H9 (cell line): ENCODE measurements around the gene GABRD. TPM values are rescaled to one million over a fixed set of nuclear protein-coding genes. Genes with fewer than 3 reads are reported as not detected.

ENCODE experiments used
- DNase-seq: peaks from one replicate; pipeline ENCODE4 v3.0.0-alpha.2; 2017
- H2AFZ ChIP-seq: one replicate; pipeline ENCODE4 v1.6.1; 2013; ENCODE audit warnings: mild to moderate bottlenecking, low read length, control low read depth, moderate library complexity
- H2AK5ac ChIP-seq: 2 replicates; pipeline ENCODE4 v1.6.1; 2013; ENCODE audit warnings: low read length, control low read depth, mixed read lengths; ENCODE audit not compliant: insufficient read length
- H2BK120ac ChIP-seq: one replicate; pipeline ENCODE4 v1.6.1; 2013; ENCODE audit warnings: low read depth, mild to moderate bottlenecking, low read length, control low read depth, inconsistent platforms; ENCODE audit not compliant: poor library complexity, severe bottlenecking
- H2BK12ac ChIP-seq: 2 replicates; pipeline ENCODE4 v1.6.1; 2013; ENCODE audit warnings: low read length, control low read depth, mixed read lengths, low read depth; ENCODE audit not compliant: insufficient read length
- H2BK15ac ChIP-seq: 2 replicates; pipeline ENCODE4 v1.6.1; 2013; ENCODE audit warnings: low read depth, low read length, control low read depth
- H2BK20ac ChIP-seq: one replicate; pipeline ENCODE4 v1.6.1; 2013; ENCODE audit warnings: low read depth, mild to moderate bottlenecking, low read length, control low read depth, inconsistent platforms; ENCODE audit not compliant: poor library complexity, severe bottlenecking
- H2BK5ac ChIP-seq: 2 replicates; pipeline ENCODE4 v1.6.1; 2013; ENCODE audit warnings: low read length, control low read depth, mixed read lengths; ENCODE audit not compliant: insufficient read length
- H3K14ac ChIP-seq: 2 replicates; pipeline ENCODE4 v1.6.1; 2013; ENCODE audit warnings: low read length, control low read depth; ENCODE audit not compliant: insufficient read depth
- H3K18ac ChIP-seq: 2 replicates; pipeline ENCODE4 v1.6.1; 2013; ENCODE audit warnings: low read depth, mild to moderate bottlenecking, mixed read lengths, low read length, control low read depth; ENCODE audit not compliant: insufficient read length
- H3K23ac ChIP-seq: 2 replicates; pipeline ENCODE4 v1.6.1; 2013; ENCODE audit warnings: low read length, control low read depth, mixed read lengths, low read depth; ENCODE audit not compliant: insufficient read length
- H3K23me2 ChIP-seq: 2 replicates; pipeline ENCODE4 v1.6.1; 2013; ENCODE audit warnings: low read depth, mild to moderate bottlenecking, mixed read lengths, low read length, control low read depth; ENCODE audit not compliant: insufficient read length, poor library complexity, severe bottlenecking
- H3K27ac ChIP-seq: 2 replicates; pipeline ENCODE4 v1.5.1; 2013; ENCODE audit warnings: low read length, control low read depth, mixed read lengths, low read depth; ENCODE audit not compliant: insufficient read length
- H3K27me3 ChIP-seq: 2 replicates; pipeline ENCODE4 v1.6.1; 2013; ENCODE audit warnings: low read length, control low read depth, inconsistent platforms; ENCODE audit not compliant: insufficient read depth
- H3K4ac ChIP-seq: 2 replicates; pipeline ENCODE4 v1.6.1; 2013; ENCODE audit warnings: low read depth, mild to moderate bottlenecking, control low read depth, inconsistent platforms, low read length, moderate library complexity
- H3K4me1 ChIP-seq: 2 replicates; pipeline ENCODE4 v1.6.1; 2013; ENCODE audit warnings: low read length, control low read depth, inconsistent platforms; ENCODE audit not compliant: insufficient read depth
- H3K4me2 ChIP-seq: 2 replicates; pipeline ENCODE4 v1.6.1; 2013; ENCODE audit warnings: low read length, control low read depth, mixed read lengths; ENCODE audit not compliant: insufficient read length, insufficient read depth
- H3K56ac ChIP-seq: 2 replicates; pipeline ENCODE4 v1.6.1; 2013; ENCODE audit warnings: low read depth, mild to moderate bottlenecking, mixed read lengths, low read length, control low read depth; ENCODE audit not compliant: insufficient read length
- H3K79me1 ChIP-seq: 2 replicates; pipeline ENCODE4 v1.6.1; 2013; ENCODE audit warnings: low read depth, mild to moderate bottlenecking, moderate library complexity, low read length, control low read depth, inconsistent platforms; ENCODE audit not compliant: insufficient read depth, poor library complexity, severe bottlenecking
- H3K79me2 ChIP-seq: 2 replicates; pipeline ENCODE4 v1.6.1; 2013; ENCODE audit warnings: low read length, control low read depth, inconsistent platforms; ENCODE audit not compliant: insufficient read depth
- H3K9ac ChIP-seq: 2 replicates; pipeline ENCODE4 v1.6.1; 2013; ENCODE audit warnings: low read length, control low read depth, mixed read lengths; ENCODE audit not compliant: insufficient read length; ENCODE audit errors: extremely low read depth
- H3K9me3 ChIP-seq: one replicate; pipeline ENCODE4 v1.6.1; 2013; ENCODE audit warnings: low read depth, low read length, inconsistent platforms; ENCODE audit not compliant: control insufficient read depth
- H3T11ph ChIP-seq: one replicate; pipeline ENCODE4 v1.6.1; 2013; ENCODE audit warnings: mild to moderate bottlenecking, low read length, control low read depth, inconsistent platforms
- H4K20me1 ChIP-seq: one replicate; pipeline ENCODE4 v1.6.1; 2013; ENCODE audit not compliant: control insufficient read depth, insufficient read length, insufficient read depth
- H4K5ac ChIP-seq: 2 replicates; pipeline ENCODE4 v1.6.1; 2013; ENCODE audit warnings: low read depth, mild to moderate bottlenecking, mixed read lengths, low read length, control low read depth; ENCODE audit not compliant: insufficient read length
- H4K8ac ChIP-seq: replicated peaks from 2 replicates; pipeline ENCODE4 v1.6.1; 2013; ENCODE audit warnings: low read length, control low read depth, mixed read lengths, low read depth; ENCODE audit not compliant: insufficient read length
- H4K91ac ChIP-seq: 2 replicates; pipeline ENCODE4 v1.6.1; 2013; ENCODE audit warnings: low read depth, mild to moderate bottlenecking, moderate library complexity, mixed read lengths, low read length, control low read depth; ENCODE audit not compliant: insufficient read length
- H3K27ac Mint-ChIP-seq, 3 experiments: 2 replicates in 2 of 3; 3 replicates in 1 of 3; pipeline ENCODE4 v1.8.0; 2020 to 2021; ENCODE audit warnings: mixed read lengths in 3 of 3, mild to moderate bottlenecking in 1 of 3, moderate library complexity in 1 of 3
- H3K27me3 Mint-ChIP-seq: 2 replicates; pipeline ENCODE4 v1.8.0; 2021; ENCODE audit warnings: low read depth, mild to moderate bottlenecking, moderate library complexity, mixed read lengths
- H3K36me3 Mint-ChIP-seq, 3 experiments: 2 replicates in 2 of 3; 3 replicates in 1 of 3; pipeline ENCODE4 v1.8.0; 2020 to 2021; ENCODE audit warnings: low read depth in 3 of 3, mixed read lengths in 3 of 3; ENCODE audit not compliant: insufficient read depth in 1 of 3
- H3K4me1 Mint-ChIP-seq, 2 experiments: 2 replicates each; pipeline ENCODE4 v1.8.0; 2020; ENCODE audit warnings: mixed read lengths in 2 of 2
- H3K4me3 Mint-ChIP-seq, 2 experiments: 2 replicates in 1 of 2; 3 replicates in 1 of 2; pipeline ENCODE4 v1.8.0; 2020 to 2021; ENCODE audit warnings: mild to moderate bottlenecking in 2 of 2, mixed read lengths in 2 of 2, moderate library complexity in 1 of 2
- H3K9me3 Mint-ChIP-seq, 2 experiments: 2 replicates in 1 of 2; 3 replicates in 1 of 2; pipeline ENCODE4 v1.8.0; 2020; ENCODE audit warnings: mild to moderate bottlenecking in 2 of 2, mixed read lengths in 2 of 2, moderate library complexity in 1 of 2
- WGBS: extraction: QIAGEN DNeasy Blood & Tissue Kit; methylation state at CpG from one replicate; pipeline ENCODE4 v1.1.7; 2013; ENCODE audit warnings: missing lambda C conversion rate, low lambda C conversion rate, mixed read lengths; ENCODE audit not compliant: insufficient read length; ENCODE audit errors: extremely low coverage; 5-methylcytosine and 5-hydroxymethylcytosine counted together
- total RNA-seq: library from RNA; stranded (reverse); gene quantifications from 2 replicates; pipeline ENCODE4 v1.2.1, GENCODE V29; 2021
- TF ChIP-seq, protein P1 (sequence below): fragments of 200-600 bp; sonication (generic); conservative IDR thresholded peaks from 3 replicates; pipeline ENCODE4 v1.8.0; 2021; ENCODE audit warnings: antibody characterized with exemption, mild to moderate bottlenecking

Gene GABRD
- total RNA-seq, 1 experiment from 2014 or later = 0.59 TPM

DNA sequence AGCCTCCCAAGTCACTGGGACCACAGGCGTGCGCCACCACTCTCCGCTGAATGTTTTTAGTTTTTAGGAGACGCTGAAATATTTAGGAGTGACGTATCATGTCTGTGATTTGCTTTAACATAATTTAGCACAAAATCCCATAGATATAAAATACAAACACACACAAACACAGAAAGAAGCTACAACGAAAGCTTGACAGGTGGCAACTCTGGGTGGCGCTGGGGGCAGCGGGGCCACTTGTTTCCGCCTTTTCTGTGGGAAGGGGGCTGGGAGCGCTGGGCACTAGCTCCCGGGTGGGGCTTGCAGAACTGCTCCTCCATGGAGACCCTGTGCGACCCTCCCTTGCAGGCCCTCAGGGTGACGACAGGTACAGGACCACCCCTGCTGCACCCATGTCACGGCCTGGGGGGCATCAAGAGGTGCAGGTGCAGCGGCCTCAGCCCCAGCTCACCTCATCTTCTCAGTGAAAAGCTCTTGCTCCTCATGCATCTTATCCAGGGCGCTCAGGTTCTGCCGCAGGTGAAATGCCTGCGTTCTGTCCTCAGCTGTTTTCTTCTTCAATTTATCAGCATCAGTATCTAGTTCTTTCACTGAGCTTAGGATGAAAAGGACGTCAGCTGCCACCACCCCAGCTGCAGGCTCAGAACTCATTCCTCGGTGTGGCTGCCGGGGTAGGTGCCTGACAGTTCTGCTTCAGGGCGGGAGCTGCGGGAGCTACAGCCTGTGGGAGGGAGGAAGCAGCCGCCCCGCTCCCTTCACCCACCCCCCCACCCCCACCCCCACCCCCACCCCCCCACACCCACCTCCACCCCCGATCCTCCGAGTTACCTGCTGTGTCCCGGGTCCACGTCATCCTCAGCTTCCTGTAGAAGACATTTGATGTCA, 30.8 kb upstream of the GABRD start:
- H2BK20ac ChIP-seq = no peak overlapping the region
- H3K23me2 ChIP-seq = no peaks in the 10 kb centered on the region
- no peaks in the 10 kb centered on the region; the same call in 1 of the 2 replicates for H3K4me1 ChIP-seq
- H4K20me1 ChIP-seq = no peaks in the 10 kb centered on the region
- Mint-ChIP-seq H3K27me3 (peaks cover 1% of the 10 kb centered on the region; the same call in 1 of the 2 replicates), H3K4me3 (no peak overlapping the region), H3K9me3 (no peaks in the 10 kb centered on the region), H3K27ac (no peak overlapping the region), H3K4me1 (peaks cover 7 to 17% of the 10 kb centered on the region in 2 experiments), H3K36me3 (no peaks in the 10 kb centered on the region)
- H2BK15ac ChIP-seq = no peak overlapping the region
- no peaks in the 10 kb centered on the region for H3K79me1 ChIP-seq
- no peak overlapping the region for H3K4me2 ChIP-seq
- no peak overlapping the region for H4K5ac ChIP-seq
- WGBS = no CpG with 5 or more reads among the region's 29 CpGs
- DNase-seq = no peak
- H2BK12ac ChIP-seq = no peak overlapping the region
- H3K56ac ChIP-seq = no peak overlapping the region
- H3K14ac ChIP-seq = peak overlapping the region; percentile 26; the same call in 1 of the 2 replicates
- no peak overlapping the region for H2AFZ ChIP-seq
- TF ChIP-seq, protein P1, sequence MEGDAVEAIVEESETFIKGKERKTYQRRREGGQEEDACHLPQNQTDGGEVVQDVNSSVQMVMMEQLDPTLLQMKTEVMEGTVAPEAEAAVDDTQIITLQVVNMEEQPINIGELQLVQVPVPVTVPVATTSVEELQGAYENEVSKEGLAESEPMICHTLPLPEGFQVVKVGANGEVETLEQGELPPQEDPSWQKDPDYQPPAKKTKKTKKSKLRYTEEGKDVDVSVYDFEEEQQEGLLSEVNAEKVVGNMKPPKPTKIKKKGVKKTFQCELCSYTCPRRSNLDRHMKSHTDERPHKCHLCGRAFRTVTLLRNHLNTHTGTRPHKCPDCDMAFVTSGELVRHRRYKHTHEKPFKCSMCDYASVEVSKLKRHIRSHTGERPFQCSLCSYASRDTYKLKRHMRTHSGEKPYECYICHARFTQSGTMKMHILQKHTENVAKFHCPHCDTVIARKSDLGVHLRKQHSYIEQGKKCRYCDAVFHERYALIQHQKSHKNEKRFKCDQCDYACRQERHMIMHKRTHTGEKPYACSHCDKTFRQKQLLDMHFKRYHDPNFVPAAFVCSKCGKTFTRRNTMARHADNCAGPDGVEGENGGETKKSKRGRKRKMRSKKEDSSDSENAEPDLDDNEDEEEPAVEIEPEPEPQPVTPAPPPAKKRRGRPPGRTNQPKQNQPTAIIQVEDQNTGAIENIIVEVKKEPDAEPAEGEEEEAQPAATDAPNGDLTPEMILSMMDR = no peak
- no peak overlapping the region for H4K8ac ChIP-seq
- H3K9ac ChIP-seq = no peak overlapping the region
- no peak overlapping the region for H3T11ph ChIP-seq
- H3K4ac ChIP-seq = no peak overlapping the region
- H3K23ac ChIP-seq = no peak overlapping the region
- no peak overlapping the region for H2AK5ac ChIP-seq
- no peaks in the 10 kb centered on the region for H3K9me3 ChIP-seq
- no peak overlapping the region for H4K91ac ChIP-seq
- H2BK5ac ChIP-seq = no peak overlapping the region
- no peaks in the 10 kb centered on the region for H3K79me2 ChIP-seq
- H2BK120ac ChIP-seq = no peak overlapping the region
- no peaks in the 10 kb centered on the region for H3K27me3 ChIP-seq
- H3K18ac ChIP-seq = no peak overlapping the region
- H3K27ac ChIP-seq = no peak overlapping the region
